Spinal cord (tissue), 10 donors: ENCODE data around the gene MED27. TPM values are rescaled to one million over a fixed set of nuclear protein-coding genes. Genes with fewer than 3 reads are reported as not detected.
"Not testable (repeated sequence)": the region's sequence is repeated elsewhere in the genome, so short reads cannot be mapped to it uniquely, and the experiment has no call there.

Experiments used
- DNase-seq, 6 donors: peaks; one replicate each; pipeline versions ENCODE4 v3.0.0 to v3.0.0-alpha.2; 2013 to 2015; ENCODE audit warnings: low spot score in 6 of 6, low read depth in 4 of 6
- H3K27ac ChIP-seq: one replicate; pipeline ENCODE4 v1.5.1; 2013; ENCODE audit warnings: low read depth, low read length, control low read depth
- H3K27me3 ChIP-seq: one replicate; pipeline ENCODE4 v1.6.1; 2013; ENCODE audit warnings: low read length; ENCODE audit not compliant: control insufficient read depth, insufficient read depth
- H3K36me3 ChIP-seq: one replicate; pipeline ENCODE4 v1.6.1; 2013; ENCODE audit warnings: low read length; ENCODE audit not compliant: control insufficient read depth, insufficient read depth
- H3K4me1 ChIP-seq: one replicate; pipeline ENCODE4 v1.6.1; 2013; ENCODE audit warnings: low read length; ENCODE audit not compliant: control insufficient read depth, insufficient read depth
- H3K4me3 ChIP-seq: one replicate; pipeline ENCODE4 v1.5.1; 2013; ENCODE audit warnings: low read depth, low read length, control low read depth
- H3K9me3 ChIP-seq: one replicate; pipeline ENCODE4 v1.6.1; 2013; ENCODE audit warnings: low read length; ENCODE audit not compliant: control insufficient read depth, insufficient read depth
- WGBS: methylation state at CpG from one replicate; pipeline ENCODE4 v1.1.5; 2013; ENCODE audit warnings: missing lambda C conversion rate; ENCODE audit not compliant: insufficient coverage; 5-methylcytosine and 5-hydroxymethylcytosine counted together
- polyA plus RNA-seq, 2 donors: library from polyadenylated mRNA; unstranded; fragments of 120-200 nt; gene quantifications; one replicate each; pipeline ENCODE4 v1.2.1, GENCODE V29; 2013; ENCODE audit not compliant: insufficient read length in 2 of 2
- total RNA-seq, 2 donors: library from RNA; depleted of rRNA in 1 of 2; stranded (reverse); fragments of 120-200 nt in 1 of 2; fragments of >200 nt in 1 of 2; gene quantifications; one replicate each; pipeline versions ENCODE4 v1.2.3 to v1.2.4, GENCODE V29; 2013 to 2014
- donor health status: healthy.

Gene MED27
- total and polyA plus RNA-seq, 4 donors, result 13.9 to 27.8 (median 25.8) TPM

DNA sequence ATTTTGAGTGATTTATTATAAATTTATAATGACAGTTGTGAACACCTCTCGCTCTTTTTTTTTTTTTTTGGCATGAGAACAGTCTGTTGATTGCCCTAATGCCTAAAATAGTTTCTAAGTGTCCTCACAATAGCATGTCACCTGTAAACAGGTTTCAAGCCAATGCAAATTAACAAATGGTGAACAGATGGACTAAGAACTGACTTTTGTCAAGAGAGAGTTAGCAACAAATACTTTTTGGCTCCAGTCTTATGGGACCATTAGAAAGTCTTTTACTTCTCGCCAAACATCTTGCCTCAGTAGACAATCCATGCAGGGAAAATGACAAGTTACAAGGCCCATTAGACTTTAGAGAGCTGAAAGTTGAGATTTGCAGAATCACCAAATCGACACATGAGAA, 67.8 kb downstream of the MED27 start:
- Histone ChIP-seq H3K36me3 (peaks cover 2% of the 10 kb centered on the region), H3K9me3 (no peaks in the 10 kb centered on the region), H3K4me1 (peaks cover 7% of the 10 kb centered on the region), H3K27me3 (no peaks in the 10 kb centered on the region), H3K4me3 (no peak overlapping the region), H3K27ac (no peak overlapping the region)
- DNase-seq, result no peak
- WGBS, result 67% methylated on average over 1 of the region's 3 CpGs

DNA sequence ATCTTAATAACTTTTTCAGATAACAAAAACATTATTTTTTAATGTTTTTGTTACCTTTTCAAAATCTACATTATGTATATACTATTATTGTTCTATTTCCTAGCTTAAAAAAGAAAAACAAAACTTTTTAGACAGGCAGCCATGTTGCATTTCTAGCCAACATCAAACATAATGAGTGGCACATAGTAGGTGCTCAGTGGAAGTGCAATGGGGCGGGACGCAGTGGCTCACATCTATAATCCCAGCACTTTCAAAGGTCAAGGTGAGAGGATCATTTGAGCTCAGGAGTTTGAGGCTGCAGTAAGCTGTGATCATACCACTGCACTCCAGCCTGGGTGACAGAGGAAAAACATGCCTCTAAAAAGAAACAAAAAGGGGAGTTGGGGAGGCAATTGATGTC, 68.4 kb downstream of the MED27 start:
- no CpG with 5 or more reads among the region's 2 CpGs for WGBS

GRCh38 chr9:132010201-132010600, 69.5 kb downstream of the MED27 start:
- DNase-seq, result not testable (repeated sequence)
- WGBS, result no CpG with 5 or more reads among the region's 2 CpGs

More for the DNA sequence above, 68.4 kb downstream of the MED27 start:
- Histone ChIP-seq H3K9me3 (no peaks in the 10 kb centered on the region), H3K27me3 (no peaks in the 10 kb centered on the region), H3K4me3 (no peak overlapping the region), H3K27ac (no peak overlapping the region), H3K4me1 (peaks cover 7% of the 10 kb centered on the region), H3K36me3 (peaks cover 2% of the 10 kb centered on the region)
- DNase-seq, result no peak

GRCh38 chr9:132008855-132009812, 70.5 kb downstream of the MED27 start:
- peaks cover 15% of the 10 kb centered on the region for H3K4me1 ChIP-seq
- 83% methylated on average over 8 of the region's 12 CpGs for WGBS
- H3K4me3 ChIP-seq, result no peak overlapping the region
- no peak for DNase-seq
- no peak overlapping the region for H3K27ac ChIP-seq
- H3K36me3 ChIP-seq, result peaks cover 2% of the 10 kb centered on the region
- no peaks in the 10 kb centered on the region for H3K9me3 ChIP-seq
- H3K27me3 ChIP-seq, result no peaks in the 10 kb centered on the region

More at GRCh38 chr9:132010201-132010600, 69.5 kb downstream of the MED27 start:
- H3K4me1 ChIP-seq, result peaks cover 10% of the 10 kb centered on the region
- H3K27me3 ChIP-seq, H3K9me3 ChIP-seq, H3K36me3 ChIP-seq, H3K27ac ChIP-seq, H3K4me3 ChIP-seq: not testable (repeated sequence)

DNA sequence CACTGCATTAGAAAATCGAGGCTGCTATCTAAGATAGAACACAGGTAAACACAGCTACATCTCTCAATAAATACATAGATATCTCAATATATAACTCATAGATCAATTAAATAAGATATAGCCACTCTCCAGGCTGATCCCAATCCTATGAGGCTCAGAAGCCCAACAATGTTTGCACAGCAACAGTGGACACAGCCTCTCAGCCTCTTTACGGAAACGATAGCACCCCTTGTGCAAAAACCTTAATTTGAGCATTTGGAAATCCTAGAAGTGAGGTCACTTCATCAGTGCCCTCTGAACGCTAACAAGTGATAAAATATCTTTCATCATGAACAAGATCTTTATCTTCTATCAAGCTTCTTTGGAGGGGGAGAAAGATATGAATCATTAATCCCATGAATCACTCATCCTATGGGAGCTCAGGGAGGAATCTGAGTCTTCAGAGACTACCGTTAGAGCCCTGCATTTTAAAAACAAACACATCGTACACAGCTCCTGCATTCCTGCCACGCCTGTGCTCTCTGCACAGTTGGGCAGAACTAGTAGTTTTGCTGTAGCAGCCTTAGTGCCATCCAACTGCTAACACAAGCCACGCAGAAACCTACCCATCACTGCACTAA, 71.4 kb downstream of the MED27 start:
- Histone ChIP-seq H3K4me1 (peaks cover 14% of the 10 kb centered on the region), H3K9me3 (no peaks in the 10 kb centered on the region), H3K27ac (no peak overlapping the region), H3K4me3 (no peak overlapping the region), H3K27me3 (no peaks in the 10 kb centered on the region), H3K36me3 (peaks cover 2% of the 10 kb centered on the region)
- peak in 1 of 6 donors; percentile 52 for DNase-seq
- WGBS, result 64% methylated on average over 2 of the region's 8 CpGs

GRCh38 chr9:132007371-132008025, 72.2 kb downstream of the MED27 start:
- H3K27ac ChIP-seq, result no peak overlapping the region
- WGBS, result 46% methylated on average over 3 of the region's 5 CpGs

GRCh38 chr9:132006677-132007370, 72.8 kb downstream of the MED27 start:
- WGBS, result 24% methylated on average over 2 of the region's 9 CpGs
- no peaks in the 10 kb centered on the region for H3K27me3 ChIP-seq
- peak; percentile 31 to 95 (median 56) for DNase-seq
- H3K27ac ChIP-seq, result peak overlapping the region; percentile 11
- H3K36me3 ChIP-seq, result no peaks in the 10 kb centered on the region
- H3K9me3 ChIP-seq, result no peaks in the 10 kb centered on the region
- no peak overlapping the region for H3K4me3 ChIP-seq
- H3K4me1 ChIP-seq, result peaks cover 15% of the 10 kb centered on the region

More at GRCh38 chr9:132007371-132008025, 72.2 kb downstream of the MED27 start:
- Histone ChIP-seq H3K4me1 (peaks cover 15% of the 10 kb centered on the region), H3K27me3 (no peaks in the 10 kb centered on the region), H3K9me3 (no peaks in the 10 kb centered on the region), H3K36me3 (peaks cover 2% of the 10 kb centered on the region), H3K4me3 (no peak overlapping the region)
- no peak for DNase-seq

DNA sequence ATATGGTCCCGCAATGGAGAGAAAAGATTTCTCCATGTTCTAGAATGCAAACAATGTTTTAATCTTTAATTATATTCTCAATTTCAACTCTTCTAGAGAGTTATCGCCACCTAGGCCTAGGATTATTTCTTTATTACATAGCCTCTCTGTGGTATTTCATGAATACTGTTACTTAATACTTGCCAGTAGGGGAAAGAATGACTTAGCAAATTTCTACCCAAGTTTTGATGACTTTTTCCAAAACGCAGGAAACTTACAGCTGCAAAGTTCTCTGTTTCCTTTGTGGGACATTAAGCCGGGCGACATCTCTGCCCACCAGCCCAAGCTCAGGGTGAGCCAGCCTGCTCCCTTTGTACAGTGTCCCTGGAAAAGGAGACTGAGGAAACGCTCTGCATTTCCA, 73.8 kb downstream of the MED27 start:
- whole genome bisulfite sequencing, result 49% methylated on average over 4 of the region's 6 CpGs
- DNase-seq, result peak in 1 of 6 donors; percentile 23

DNA sequence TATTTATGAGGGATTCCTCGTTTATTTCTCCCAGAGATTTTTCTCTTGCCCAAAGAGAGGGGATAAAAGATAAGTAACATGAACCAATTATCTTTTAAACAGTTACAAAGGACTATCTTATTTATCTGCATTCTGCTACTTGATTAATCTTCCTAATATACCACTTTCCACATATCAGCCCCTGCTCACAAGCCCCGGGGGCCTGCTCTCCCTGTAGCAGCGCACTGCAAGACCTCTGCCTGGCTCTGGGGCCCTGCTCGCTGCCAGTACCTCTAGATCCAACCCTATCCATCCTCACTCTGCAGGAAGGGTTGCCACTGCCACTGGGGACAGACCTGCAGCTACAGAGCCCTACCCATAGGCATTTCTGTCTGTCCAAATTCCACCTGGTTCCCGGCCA, 75.3 kb downstream of the MED27 start:
- H3K27me3 ChIP-seq, result no peaks in the 10 kb centered on the region
- DNase-seq, result no peak
- H3K36me3 ChIP-seq, result no peaks in the 10 kb centered on the region
- no peak overlapping the region for H3K4me3 ChIP-seq
- H3K27ac ChIP-seq, result no peak overlapping the region
- peaks cover 18% of the 10 kb centered on the region for H3K4me1 ChIP-seq
- 81% methylated on average over 4 of the region's 5 CpGs for WGBS
- H3K9me3 ChIP-seq, result no peaks in the 10 kb centered on the region

More for the DNA sequence above, 73.8 kb downstream of the MED27 start:
- Histone ChIP-seq H3K27ac (no peak overlapping the region), H3K36me3 (no peaks in the 10 kb centered on the region), H3K9me3 (no peaks in the 10 kb centered on the region), H3K4me3 (no peak overlapping the region), H3K4me1 (peaks cover 18% of the 10 kb centered on the region), H3K27me3 (no peaks in the 10 kb centered on the region)
